CD4-positive, alpha-beta T cell treated with Interleukin-6 at 100 ng/mL for 8 hours (primary cell): ENCODE results near the gene MANSC4.

ENCODE experiments used
- DNase-seq: peaks from one replicate; pipeline ENCODE4 v3.0.0-alpha.2; 2020; ENCODE audit warnings: mixed read lengths, low spot score

The MANSC4 gene

DNA sequence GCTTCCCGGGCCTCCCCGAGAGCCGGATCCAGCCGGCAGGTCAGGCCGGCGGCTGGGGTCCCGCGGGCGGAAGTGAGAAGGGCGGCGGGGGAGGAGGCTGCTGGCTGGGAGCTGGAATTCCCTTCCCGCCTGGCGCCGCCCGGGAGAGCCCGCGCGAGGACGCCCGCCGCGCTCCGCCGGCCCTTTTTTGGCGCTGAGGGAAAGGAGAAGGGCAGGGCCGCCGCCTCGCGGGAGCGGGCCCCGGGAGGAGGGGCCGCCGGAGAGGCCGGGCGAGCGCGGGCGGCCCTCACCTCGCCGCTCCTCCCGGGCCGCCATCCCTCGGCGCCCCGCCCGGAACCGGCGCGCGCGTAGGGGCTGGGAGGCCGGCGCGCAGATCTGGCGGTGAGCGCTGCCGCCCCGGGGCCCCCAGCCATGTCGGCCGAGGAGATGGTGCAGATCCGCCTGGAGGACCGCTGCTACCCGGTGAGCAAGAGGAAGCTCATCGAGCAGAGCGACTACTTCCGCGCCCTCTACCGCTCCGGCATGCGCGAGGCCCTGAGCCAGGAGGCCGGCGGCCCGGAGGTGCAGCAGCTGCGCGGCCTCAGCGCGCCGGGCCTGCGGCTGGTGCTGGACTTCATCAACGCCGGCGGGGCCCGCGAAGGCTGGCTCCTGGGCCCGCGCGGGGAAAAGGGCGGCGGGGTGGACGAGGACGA, at the start of gene MANSC4, which contains the start of gene KLHL42:
TSS of gene MANSC4 (minus strand) at position 317 of the 692 bp plus-strand sequence. CDS start 8,960 bp downstream, outside the sequence.
TSS of gene KLHL42 (plus strand) at position 314 of the 692 bp plus-strand sequence. CDS start at position 412, 98 bp downstream.
- peak; percentile 61 for DNase-seq

DNA sequence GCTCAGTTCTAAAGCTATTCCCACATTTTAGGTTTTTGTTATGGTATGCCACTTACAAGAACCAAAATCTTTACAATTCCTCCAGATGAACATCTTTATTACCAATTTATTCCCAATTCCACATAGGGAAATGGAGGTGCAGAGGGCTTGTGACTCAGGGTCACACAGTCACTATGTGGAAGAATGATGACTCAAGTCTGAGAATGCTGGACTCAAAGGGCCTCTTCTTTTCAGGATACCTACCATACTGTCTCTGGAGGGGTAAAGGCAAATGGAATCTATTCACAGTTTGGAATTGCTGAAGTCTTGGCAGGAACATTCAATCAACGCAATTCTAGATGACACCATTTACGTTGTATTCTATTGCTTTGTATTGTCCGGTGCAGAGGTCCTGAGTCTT, 48.2 kb upstream of the MANSC4 start:
- no peak for DNase-seq

DNA sequence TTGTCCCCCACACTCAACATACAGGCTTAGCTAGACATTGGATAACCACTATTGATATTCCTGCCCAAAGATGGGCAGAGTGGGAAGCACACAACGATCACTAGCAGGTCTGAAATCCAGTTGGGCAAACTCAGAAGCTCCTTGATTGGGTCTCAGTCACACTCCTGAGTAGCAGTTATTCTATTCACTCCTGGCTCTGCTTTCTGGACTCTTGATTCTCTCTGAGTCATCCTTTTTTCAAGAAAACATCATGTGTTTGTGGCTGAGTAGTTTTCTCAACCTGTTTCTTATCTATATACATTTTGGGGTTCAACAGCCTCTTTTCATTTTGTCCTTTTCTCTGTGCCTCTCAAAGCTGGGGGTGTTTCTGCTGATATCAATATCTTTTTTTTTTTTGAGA, 46.0 kb upstream of the MANSC4 start:
- DNase-seq: no peak

DNA sequence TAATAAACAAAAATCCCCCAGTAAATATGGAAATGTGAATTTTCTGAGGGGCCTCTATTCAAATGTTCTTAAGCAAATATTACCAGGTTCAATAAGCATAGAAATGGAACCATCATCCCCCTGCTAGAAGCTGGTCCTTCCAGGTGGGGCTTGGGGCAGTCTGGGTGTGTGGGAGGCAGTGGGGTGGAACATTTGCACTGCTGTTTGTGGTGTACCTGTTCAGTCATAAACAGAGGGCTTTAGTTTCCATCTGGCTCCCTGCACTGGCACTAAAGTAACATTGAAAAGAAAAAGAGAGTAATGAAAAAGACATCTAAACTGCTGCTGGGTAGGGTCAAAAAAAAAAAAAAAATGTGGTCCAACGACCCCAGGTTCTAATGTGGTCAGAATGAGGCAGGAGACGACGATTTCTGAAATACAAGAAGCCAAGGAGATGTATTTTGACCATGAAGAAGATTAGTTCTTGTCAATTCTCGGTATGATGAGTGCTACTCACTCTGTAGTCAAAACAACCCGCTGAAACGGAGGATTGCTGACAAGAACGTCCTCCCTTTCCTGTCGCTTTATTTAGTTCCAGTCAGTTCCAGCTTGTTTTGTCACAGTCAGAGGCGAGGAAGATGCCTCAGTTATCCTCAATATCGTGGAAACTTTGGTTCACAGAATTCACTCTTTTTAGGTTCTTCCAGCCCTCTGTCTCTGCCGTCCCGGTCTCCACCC, 44.2 kb upstream of the MANSC4 start:
- DNase-seq: no peak

DNA sequence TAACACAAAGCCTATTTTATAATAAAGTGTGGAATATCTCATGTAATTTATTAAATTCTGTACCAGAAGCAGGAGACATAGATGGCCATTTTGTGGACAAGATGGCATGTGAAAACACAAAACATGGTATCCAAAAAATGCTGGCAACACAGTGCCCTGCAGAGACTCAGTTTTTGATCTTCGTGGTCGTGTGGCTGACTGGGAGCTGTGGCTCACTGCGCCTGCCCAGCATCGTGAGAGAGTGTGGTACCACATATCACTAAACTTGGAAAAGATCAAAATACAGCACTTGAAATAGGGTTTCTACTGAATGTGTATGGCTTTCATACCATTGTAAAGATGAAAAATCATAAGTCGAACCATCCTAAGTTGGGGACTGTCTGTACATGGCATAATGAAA, 43.0 kb upstream of the MANSC4 start:
- no peak for DNase-seq

DNA sequence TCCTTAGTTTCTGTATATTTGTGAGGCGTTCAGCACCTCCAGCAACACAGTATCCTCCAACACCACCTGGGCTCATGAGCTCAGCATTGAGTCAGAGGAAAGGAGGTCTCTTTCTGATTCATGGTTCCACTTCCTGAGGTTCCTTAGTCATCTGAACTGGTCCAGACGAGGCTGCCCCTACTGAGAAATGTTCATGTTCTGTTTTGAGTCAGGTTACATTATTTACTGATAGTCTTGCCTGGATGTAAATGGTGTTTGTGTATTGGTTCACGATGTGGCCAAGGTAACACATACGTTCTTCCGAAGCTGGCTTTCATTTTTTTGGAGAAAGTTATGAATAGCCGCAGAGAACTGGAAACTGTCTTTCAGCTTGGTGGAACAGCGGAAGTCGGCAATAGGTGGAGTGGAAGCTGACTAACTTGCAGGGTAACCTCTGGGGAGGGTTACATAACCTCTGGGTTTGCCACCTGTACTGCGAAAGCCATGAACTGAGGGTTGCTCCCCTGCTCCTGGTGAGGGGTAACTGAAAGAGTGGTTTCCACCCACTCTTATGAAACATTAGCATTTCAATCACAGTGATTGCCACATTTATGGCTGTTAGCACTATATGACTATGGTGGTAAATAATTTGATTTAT, 42.2 kb upstream of the MANSC4 start:
- DNase-seq: peak; percentile 61

DNA sequence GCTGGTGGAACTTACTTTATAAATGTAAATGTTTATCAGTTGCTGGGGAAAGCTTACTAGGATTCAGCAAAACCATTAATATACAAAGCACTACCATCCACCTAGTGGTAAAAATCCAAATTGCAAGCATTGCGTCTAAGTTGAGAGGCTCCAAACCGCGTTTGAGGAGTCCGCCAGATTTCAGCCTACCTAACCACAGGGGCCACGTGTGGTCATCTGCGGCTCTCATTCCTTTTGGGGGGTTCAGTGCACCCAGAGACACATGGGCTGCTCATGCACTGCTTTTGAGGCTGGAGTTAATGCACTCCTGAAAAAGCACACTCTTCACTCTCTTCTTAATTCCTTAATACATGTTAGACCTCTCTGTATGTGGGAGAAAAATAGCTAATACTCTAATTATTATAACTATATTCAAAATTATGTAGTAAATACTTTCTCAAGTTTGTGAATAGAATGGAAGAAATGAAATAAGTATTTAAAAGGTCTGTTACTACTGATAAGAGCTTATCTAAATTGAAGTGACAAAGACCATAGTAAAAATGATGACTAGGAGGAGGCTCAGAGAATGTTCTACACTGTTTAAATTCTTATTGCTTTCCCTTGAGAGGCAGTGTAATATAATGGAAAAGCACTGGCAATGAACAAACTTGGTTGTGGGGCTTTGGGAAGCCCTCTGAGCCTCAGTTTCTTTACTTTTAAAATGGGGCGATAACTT, 41.4 kb upstream of the MANSC4 start:
- DNase-seq: peak; percentile 51

DNA sequence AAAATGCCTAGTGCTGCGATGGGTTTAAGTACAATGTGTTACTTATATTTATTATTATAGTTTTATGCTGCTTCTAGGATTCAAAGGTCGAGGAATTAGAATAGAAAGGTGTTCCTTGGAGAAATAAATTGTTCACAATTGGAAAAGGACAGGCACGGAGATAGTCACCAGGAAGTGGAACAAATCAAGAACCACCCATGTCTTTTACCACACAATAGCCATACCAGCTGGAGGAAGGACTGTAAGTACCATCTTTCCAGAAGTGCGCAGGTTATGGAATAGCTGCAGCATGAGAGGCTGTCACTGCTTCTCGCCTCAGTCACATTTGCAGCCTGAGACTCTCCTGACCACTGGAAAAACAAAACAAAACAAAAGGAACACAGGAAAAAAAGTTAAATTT, 40.5 kb upstream of the MANSC4 start:
- DNase-seq: no peak

DNA sequence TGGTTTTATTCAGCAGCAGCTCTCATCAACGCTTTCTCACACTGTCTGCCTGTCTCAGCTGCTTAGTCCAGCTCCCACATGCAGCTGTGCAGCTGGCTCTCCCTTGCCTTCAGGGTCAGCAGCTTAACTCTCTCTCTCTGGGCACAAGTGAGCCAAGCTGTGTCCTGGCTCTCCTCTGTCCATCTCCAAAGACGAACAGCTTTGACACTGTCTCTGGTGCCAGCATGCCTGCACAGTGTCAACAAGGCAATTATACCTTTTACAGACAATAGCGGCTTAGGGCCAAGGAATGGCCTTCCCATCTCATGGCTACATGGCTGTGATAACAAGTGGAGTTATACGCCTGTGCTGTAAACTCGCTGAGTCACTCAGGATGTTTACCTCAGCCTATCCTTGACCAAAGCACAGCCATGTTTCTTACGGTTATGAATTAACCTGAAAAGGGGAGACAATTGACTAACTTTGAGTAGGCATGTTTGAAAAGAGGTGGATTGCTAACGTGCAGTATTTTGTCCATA, 38.4 kb upstream of the MANSC4 start:
- DNase-seq: no peak

DNA sequence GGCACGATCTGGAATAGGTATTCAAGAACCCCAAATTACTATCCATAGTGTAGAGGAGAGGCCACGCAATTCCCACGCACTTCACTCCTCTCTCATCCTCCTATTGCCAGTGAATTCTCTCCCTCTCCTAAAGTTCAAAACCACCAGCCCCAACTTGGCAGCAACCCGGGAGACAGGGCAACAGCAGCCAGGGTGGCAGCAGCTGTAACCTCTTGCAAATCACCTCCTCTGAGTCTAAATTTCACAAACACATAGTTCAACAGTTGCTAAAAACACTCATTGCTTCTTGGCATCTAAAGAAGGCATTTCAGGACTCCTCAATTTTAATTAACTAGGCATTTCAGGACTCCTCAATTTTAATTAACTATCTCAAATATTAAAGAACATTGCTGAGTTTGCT, 37.7 kb upstream of the MANSC4 start:
- DNase-seq: no peak

DNA sequence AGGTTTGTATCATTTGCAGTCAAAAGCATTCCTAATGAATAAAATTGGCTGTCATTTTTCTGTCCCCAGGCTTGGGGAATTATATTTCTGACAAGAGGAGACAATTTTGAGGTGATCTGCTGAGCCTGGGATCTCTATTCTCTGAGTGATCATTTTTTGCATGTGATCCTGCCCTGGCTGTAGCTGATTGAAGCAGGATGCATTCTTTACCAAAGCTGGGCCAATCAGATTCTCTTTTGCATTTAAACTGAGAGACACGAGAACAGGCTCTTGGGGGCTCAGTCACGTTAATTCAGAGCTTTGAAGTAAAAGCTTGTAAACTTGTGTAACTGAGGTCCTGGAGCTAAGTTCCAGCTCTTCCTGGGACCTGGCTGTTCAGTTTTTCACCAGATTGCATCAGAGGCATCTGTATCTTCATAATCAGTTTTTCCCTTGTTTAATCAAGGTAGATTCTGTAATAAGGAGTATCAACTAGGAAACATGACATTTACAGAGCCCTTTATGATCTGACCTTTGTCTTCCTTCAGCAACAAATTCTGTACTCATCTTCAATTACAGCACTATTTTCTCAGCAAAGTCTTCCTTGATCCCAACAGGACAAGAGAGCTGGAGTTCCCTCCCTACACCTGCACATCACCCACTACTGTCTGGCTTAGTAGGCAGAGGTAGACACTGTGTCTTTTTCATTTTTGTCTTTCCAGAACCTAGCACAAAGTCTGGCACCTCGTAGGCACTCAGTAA, 35.0 kb upstream of the MANSC4 start:
- no peak for DNase-seq

DNA sequence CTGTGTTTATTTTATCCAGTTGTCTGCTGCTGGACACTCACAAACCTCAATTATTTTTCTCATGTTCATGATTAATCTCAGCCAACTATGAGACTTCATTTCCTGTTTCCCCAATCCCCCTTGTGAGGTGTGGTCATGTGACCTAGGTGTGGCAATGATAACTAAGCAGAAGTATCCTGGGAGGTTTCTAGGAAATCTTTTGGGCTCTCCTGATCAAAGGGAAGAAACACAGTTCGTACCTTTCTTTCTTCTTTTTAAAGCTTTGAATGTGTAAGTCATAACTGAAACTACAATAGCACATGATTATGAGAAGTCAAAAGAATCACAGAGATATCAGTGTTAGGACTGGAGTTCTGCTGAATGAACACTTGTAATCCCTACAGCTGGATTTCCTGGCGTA, 34.4 kb upstream of the MANSC4 start:
- no peak for DNase-seq

DNA sequence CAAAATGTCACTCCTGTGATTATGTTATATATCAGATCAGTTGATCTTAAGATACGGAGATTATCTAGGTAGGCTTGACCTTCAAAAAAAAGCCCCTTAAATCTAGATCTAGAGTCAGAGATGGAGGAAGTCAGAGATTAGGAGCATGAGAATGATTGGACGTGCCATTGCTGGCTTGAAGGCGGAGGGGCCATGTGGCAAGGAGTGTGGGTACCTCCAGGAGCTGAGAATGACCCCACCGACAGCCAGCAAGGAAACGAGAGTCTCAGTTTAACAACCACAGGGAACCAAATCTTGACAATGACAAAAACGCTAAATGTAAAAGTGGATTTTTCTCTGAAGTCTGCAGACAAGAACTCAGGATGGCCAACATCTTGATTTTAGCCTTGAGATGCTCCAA, 32.5 kb upstream of the MANSC4 start:
- DNase-seq: no peak

DNA sequence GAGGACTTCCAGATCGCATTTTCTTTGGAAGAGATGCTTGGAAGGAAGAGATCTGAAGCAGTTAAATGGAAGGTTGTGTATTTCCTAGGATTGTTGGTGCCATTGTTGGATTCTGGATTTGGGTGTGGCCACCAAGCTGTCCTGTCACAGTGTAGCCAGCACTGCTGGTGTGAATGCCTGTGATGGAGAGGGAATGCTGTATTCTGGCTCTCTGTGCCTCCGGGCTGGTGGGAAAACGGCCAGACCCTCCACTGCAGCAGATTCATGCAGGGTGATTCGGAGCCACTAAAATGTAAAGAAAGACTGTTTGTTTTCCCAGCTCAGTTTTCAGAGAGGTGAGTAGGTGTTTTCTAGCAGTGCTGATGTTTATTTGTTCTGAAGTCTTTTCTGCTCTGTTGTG, 30.7 kb upstream of the MANSC4 start:
- no peak for DNase-seq

DNA sequence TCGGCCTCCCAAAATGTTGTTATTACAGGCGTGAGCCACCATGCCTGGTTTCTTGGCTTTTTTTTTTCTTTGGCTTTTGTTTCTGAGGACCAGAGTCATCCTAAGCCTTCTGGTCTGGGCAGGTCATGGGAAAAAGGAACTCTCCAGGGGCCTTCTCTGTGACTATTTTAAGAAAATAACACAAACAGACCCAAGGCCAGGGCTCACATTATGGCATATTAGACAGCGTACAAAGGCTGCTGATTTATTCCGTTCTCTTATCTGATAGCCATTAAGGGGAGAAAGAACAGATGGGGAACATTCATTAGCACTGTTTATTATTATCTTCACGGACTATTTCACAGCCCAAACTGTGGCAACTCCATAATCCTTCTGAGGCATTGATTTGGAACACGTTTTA, 28.8 kb upstream of the MANSC4 start:
- DNase-seq: no peak

DNA sequence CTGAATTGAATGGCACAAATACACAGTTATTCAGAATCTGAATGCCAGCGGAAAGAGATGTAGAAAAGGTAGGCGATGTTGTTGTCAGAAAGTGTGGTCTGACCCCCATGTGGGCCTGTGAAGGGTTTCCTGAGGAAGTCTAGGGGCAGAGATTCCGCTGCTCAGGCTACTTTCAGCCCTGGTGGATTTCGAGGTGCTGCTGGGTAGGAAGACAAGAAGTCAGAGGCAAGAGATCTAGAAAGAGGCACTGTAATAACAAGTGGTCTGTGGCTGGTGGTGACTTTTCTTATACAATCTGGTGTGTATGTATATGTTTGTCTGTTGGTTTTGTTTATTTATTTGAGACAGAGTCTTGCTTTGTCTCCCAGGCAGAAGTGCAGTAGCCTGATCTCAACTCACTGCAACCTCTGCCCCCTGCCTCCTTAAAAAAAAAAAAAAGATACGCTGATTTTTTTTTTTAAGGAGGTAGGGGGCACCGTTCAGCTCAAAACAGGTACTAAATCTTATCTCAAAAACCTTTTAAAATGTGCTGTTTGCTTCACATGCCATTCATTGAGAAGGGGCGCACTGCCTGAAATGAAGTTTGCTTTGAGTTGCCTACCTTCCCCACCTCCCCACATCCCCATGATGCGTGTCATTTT, 27.1 kb upstream of the MANSC4 start:
- peak; percentile 14 for DNase-seq

DNA sequence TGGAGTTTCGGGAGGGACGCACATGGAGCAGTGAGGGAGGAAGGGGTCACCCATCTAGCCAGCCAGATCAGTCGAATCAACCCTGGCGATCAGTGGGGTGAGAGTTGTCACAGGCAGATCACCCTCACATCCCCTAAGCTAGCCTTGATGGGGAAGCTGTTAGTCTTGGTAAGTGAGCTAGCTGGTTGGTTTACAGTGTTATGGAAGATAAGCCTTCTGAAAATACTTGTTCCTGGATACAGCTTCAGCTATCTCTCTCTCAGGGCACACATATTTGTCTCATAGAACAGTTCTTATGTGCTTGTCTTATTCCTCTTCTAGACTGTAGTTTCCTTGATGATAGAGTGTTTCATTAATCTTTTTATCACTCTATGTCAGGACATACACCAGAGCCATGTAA, 26.2 kb upstream of the MANSC4 start:
- DNase-seq: no peak

DNA sequence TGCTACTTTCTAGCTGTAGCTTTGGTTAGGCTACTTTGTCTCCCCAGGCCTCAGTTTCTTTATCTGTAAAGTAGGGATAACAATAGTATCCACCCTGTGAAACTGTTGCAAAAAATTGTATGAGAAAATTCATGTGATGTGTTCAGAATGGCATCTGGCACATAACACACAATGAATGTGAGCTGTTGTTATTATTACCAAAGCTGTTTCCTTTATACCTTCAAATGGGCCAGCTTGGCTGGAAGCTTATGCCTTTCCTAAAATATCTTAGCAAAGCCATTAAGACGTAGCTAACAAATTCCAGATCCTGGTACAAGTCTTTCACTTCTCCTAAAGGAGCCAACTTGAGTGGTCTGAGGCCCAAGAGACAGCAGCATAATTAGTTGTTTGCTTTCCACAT, 25.2 kb upstream of the MANSC4 start:
- no peak for DNase-seq

DNA sequence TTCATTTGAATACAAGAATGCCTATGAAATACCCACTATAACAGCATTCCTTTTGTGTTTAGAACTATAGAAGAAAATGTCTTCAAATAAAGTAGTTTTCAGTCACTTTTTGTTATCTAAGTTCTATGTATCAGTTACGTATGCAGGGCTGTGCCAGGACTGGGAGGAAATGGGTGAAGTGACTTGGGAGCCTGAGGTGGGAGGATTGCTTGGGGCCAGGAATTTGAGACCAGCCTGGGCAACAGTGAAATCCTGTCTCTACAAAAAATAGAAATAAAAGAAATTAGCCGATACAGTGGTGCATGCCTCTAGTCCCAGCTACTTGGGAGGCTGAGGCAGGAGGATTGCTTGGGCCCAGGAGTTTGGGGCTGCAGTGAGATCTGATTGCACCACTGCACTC, 22.9 kb upstream of the MANSC4 start:
- no peak for DNase-seq

DNA sequence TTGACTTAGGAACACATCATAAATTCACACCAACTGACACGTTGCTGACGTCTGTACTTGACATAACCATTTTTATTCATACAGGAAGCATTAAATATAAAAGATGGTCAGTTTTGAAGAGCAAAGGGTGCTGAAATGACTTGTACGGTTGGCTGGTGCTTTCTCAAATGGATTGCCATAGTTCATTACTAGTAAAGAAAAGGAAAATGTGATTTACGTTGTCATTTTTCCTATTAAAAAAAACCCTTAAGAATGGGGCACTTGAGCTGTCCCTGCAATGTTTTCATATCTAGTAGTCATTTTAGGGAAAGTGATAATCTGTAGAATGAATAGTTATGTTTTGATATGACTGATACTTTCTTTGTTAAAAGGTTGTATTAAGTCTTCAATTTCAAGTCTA, 22.5 kb upstream of the MANSC4 start:
- DNase-seq: no peak

DNA sequence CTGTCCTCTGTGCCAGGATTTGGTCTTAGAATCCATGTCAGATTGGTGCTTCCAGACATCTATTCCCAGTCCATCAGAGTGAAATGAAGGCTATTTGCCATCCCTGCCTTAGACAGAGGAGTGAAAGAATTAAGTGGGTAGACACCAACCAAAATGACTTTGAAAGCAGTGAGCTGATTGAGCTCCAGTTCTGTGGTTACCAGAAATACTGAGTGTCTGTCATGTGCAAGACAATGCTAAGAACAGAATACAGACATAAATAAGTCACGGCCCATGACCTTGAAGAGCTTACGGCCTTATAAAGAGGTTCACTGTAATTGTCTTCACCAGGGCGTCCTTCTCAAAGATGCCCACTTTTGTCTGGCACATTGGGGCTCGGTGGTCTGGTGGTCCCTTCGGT, 21.6 kb upstream of the MANSC4 start:
- DNase-seq: no peak
